ENCODE data around the gene ATG101.

ATG101 gene

DNA sequence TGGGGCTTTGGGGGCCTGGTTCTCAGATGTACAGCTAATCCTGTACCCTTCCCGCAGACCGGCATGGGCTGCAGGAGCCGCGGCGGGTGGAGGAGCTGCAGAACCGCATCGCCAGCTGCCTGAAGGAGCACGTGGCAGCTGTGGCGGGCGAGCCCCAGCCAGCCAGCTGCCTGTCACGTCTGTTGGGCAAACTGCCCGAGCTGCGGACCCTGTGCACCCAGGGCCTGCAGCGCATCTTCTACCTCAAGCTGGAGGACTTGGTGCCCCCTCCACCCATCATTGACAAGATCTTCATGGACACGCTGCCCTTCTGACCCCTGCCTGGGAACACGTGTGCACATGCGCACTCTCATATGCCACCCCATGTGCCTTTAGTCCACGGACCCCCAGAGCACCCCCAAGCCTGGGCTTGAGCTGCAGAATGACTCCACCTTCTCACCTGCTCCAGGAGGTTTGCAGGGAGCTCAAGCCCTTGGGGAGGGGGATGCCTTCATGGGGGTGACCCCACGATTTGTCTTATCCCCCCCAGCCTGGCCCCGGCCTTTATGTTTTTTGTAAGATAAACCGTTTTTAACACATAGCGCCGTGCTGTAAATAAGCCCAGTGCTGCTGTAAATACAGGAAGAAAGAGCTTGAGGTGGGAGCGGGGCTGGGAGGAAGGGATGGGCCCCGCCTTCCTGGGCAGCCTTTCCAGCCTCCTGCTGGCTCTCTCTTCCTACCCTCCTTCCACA lies 11.0 kb upstream of the ATG101 start:
- DNase-seq (ENCODE audit: low read depth, low spot score): no peak
- TF ChIP-seq POLR2AphosphoS5 (IDR thresholded peaks at IDR 0.05; ENCODE audit: borderline replicate concordance, low read depth, low read length) (no peak), EZH2 (IDR thresholded peaks at IDR 0.05) (no peak), FOXP2 (optimal IDR thresholded peaks at IDR 0.05; ENCODE audit: control extremely low read depth, extremely low read length, insufficient read depth) (no peak)
- H3K27ac ChIP-seq: no peak overlapping the region
- H3K9ac ChIP-seq (ENCODE audit: insufficient read length): no peak overlapping the region
- no peak overlapping the region for H3K4me3 ChIP-seq
- H3K36me3 ChIP-seq (ENCODE audit: insufficient read depth, low read length): peaks cover 4% of the 10 kb centered on the region; the same call in 1 of the 2 replicates
- H3K9me3 ChIP-seq (ENCODE audit: low read depth, low read length): no peaks in the 10 kb centered on the region

DNA sequence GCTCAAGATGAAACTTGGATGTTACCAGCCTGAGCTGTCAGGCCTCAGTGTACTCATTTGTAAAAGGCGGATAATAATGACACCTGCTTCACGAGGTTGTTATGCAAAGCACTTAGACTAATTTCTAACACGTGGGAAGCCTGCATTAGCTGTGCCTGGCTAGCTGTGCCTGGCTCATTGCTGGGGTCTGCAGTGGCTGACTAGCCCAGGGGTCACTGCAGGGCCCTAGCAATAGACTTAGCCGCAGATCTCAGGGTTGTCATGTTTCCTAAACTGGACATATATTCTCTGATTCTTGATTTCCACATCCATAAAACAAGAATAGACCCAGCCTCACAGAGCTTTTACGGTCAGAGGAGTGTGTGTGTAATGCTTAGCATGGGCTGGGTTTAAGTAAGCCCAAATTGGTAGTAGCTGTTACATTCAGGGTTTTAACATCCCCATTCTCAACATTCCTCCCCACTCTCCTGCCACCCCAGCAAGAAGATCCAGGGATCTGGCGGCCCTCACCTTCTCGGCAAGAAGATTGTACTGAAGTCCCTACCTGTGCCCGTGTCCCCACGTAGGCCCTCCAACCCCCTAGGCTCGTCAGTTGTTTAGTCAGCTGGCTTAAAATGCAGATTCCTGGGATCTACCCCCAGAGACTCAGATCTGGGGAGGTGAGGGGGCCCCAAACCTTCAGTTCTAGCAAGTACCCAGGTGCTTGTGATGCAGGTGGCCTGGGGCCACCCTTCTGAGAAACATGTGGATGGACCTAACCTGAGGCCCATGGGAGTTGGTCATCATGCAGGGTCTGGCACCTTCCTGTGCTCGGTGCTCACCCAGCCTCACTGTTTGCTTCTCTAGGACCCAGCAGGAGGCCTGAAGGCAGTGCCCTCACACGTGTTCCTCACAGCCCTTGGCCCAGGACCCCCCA lies 9.9 kb upstream of the ATG101 start:
- no peak overlapping the region for H3K9ac ChIP-seq (ENCODE audit: insufficient read length)
- H3K4me3 ChIP-seq: no peak overlapping the region
- peaks cover 4% of the 10 kb centered on the region; the same call in 1 of the 2 replicates for H3K36me3 ChIP-seq (ENCODE audit: insufficient read depth, low read length)
- TF ChIP-seq POLR2AphosphoS5 (IDR thresholded peaks at IDR 0.05; ENCODE audit: borderline replicate concordance, low read depth, low read length) (no peak), EZH2 (IDR thresholded peaks at IDR 0.05) (no peak), FOXP2 (optimal IDR thresholded peaks at IDR 0.05; ENCODE audit: control extremely low read depth, extremely low read length, insufficient read depth) (no peak)
- DNase-seq (ENCODE audit: low read depth, low spot score): no peak
- H3K9me3 ChIP-seq (ENCODE audit: low read depth, low read length): no peaks in the 10 kb centered on the region
- no peak overlapping the region for H3K27ac ChIP-seq

DNA sequence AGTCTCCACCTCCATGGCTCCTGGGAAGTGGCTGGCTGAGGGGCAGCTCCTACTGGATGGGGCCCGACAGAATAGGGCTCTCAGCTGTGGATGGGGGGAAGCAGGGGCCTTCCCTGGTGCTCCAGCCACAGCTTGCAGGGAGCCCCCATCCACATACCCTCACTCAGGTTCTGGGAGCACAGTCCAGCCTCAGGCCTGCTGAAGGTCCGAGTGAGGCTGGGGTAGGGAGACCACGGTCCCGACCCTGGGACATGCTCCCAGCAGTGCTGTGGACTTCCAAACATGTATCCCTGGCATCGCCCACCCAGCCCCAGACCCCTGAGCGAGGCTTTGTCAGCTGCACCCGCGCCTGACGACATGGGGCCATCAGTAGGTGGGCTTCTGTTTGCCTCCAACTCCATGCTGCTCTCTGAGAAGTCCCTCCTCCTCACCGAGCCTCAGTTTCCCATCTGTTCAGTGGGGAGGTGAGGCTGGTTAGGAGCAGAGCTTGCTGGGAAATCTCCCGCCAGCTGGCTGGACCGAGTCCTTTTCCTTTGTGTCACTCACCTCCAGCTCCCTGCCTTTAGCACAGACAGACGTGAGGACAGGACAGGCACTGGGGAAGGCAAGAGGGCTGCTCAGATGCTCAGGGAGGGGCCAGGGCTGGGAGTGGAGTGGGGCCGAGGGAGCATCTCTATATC lies 9.1 kb upstream of the ATG101 start:
- no peak for DNase-seq (ENCODE audit: low read depth, low spot score)
- H3K4me3 ChIP-seq: no peak overlapping the region
- H3K27ac ChIP-seq: no peak overlapping the region
- no peak for TF ChIP-seq EZH2 (IDR thresholded peaks at IDR 0.05)
- no peak for TF ChIP-seq POLR2AphosphoS5 (IDR thresholded peaks at IDR 0.05; ENCODE audit: borderline replicate concordance, low read depth, low read length)
- no peak for TF ChIP-seq FOXP2 (optimal IDR thresholded peaks at IDR 0.05; ENCODE audit: control extremely low read depth, extremely low read length, insufficient read depth)
- peaks cover 4% of the 10 kb centered on the region; the same call in 1 of the 2 replicates for H3K36me3 ChIP-seq (ENCODE audit: insufficient read depth, low read length)
- H3K9me3 ChIP-seq (ENCODE audit: low read depth, low read length): no peaks in the 10 kb centered on the region
- H3K9ac ChIP-seq (ENCODE audit: insufficient read length): no peak overlapping the region

DNA sequence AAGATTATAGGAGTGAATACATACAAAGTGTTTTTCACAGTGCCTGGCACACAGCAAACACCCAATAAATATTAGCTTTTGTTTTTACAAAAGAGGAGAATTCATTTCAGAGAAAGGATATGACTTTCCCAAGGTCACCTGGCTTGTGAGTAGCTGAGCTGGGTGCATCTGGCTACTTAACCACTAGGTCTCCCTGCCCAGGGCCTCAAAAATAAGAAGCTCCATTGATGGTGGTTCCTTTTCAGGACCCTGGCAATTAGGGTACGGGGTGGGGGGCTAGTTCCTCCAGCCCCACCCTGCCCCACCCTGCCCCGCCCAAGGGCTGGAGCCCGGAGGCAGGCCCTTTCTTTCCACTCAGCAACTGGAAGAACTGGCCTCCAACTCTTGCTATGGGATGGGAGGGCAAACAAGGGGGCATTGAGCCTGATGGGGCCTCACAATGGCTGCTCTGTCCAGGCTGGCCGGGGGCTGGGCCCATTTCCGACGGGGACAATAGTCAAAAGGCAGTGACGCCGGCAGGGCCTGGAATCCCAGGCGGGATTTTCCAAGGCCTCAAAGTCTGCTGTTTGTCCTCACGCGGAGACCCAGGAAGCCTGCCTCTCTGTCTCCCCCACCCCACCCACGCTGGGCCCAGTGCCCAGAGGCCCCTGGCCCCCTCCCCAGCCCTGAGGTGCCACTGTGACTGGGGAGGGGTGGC lies 8.2 kb upstream of the ATG101 start:
- no peak for DNase-seq (ENCODE audit: low read depth, low spot score)
- no peak for TF ChIP-seq POLR2AphosphoS5 (IDR thresholded peaks at IDR 0.05; ENCODE audit: borderline replicate concordance, low read depth, low read length)
- TF ChIP-seq EZH2 (IDR thresholded peaks at IDR 0.05): no peak
- no peak for TF ChIP-seq FOXP2 (optimal IDR thresholded peaks at IDR 0.05; ENCODE audit: control extremely low read depth, extremely low read length, insufficient read depth)
- no peak overlapping the region for H3K27ac ChIP-seq
- no peaks in the 10 kb centered on the region for H3K9me3 ChIP-seq (ENCODE audit: low read depth, low read length)
- peaks cover 4% of the 10 kb centered on the region; the same call in 1 of the 2 replicates for H3K36me3 ChIP-seq (ENCODE audit: insufficient read depth, low read length)
- no peak overlapping the region for H3K9ac ChIP-seq (ENCODE audit: insufficient read length)
- H3K4me3 ChIP-seq: no peak overlapping the region

DNA sequence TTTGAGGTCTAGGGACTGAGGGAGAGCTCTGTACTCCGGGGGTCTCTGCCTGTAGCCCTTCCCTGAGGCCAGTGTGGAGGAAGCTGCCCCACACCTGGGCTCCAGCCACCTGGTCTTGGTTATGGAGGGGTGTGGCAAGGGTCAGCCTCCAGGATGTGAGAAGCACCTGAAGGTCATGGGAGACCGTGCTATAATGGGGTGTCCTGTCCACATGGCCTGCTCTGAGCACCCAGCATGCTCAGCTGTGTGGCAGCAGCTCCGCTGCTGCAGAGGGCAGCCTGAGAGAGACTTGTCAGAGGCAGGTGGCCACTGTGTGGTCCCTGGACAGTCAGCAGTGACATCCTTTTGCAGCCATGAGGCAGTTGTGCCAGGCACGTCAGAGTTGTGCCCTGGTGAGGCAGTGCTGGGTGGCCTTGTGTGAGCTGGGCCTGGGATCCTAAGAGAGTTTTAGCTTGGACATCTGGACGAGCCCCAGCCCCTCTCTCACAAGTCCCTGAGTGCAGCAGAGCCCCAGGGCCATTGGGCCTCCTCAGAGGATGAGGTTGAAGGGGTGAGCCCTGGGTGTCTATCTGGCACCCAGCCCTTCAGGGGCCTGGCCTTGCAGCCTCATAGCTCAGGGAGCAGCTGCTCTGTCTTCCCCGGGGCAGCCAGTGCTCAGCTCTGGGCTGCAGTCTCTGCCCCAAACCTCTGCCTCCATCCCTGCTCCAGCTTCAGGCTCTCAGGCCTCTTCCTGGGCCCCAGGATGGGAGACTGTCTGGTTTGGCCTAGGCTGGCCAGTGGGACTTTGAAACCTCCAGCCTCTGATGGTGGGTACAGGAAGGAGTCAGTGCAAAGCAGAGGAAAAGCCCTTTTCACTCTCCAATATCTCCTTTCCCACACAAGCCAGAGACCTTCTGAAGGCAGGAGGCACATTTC lies 7.4 kb upstream of the ATG101 start:
- H3K36me3 ChIP-seq (ENCODE audit: insufficient read depth, low read length): no peaks in the 10 kb centered on the region; the same call in 1 of the 2 replicates
- TF ChIP-seq EZH2 (IDR thresholded peaks at IDR 0.05) (no peak), FOXP2 (optimal IDR thresholded peaks at IDR 0.05; ENCODE audit: control extremely low read depth, extremely low read length, insufficient read depth) (no peak), POLR2AphosphoS5 (IDR thresholded peaks at IDR 0.05; ENCODE audit: borderline replicate concordance, low read depth, low read length) (no peak)
- DNase-seq (ENCODE audit: low read depth, low spot score): no peak
- no peak overlapping the region for H3K4me3 ChIP-seq
- H3K27ac ChIP-seq: no peak overlapping the region
- no peak overlapping the region for H3K9ac ChIP-seq (ENCODE audit: insufficient read length)
- no peaks in the 10 kb centered on the region for H3K9me3 ChIP-seq (ENCODE audit: low read depth, low read length)

DNA sequence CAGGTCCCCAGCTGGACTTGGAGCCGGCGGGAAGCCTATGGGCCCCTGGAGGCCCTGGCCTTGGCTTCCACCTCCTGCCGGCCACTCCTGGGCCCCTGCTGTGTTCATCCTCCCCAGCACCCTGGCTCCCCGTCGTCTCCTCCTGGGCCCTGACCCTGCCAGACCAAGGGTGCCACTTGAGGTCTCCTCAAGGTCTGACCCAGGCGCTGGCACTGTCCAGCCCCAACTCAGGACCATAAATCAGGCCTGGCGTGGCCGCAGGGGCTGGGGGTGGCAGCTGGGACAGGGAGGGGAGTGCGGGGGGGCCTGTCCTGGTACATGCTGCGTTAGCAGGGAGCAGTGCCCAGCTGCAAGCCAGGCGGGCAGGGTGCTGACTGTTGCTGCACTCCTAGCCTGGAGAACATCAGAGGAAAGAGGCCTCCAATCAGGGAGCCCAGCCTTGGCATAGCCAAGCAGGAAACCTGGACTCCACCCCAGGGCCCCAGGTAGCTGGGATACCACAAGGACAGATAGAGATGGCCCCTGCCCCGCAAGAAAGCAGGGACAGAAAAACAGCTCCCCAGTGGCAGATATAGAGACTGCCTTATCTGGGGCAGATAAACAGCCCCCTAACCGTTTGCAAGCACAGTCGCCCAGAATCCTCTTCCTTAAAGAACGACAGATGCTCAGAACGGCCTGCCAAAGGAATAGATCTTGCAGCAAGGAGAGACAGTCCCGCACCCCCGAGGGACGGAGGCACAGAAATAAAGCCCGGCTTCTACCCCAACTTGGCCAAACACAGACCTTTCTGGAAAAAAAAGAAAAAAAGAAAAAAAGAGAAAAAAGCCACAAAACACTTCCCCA lies 6.5 kb upstream of the ATG101 start:
- no peak overlapping the region for H3K27ac ChIP-seq
- H3K4me3 ChIP-seq: no peak overlapping the region
- no peak overlapping the region for H3K9ac ChIP-seq (ENCODE audit: insufficient read length)
- no peaks in the 10 kb centered on the region for H3K9me3 ChIP-seq (ENCODE audit: low read depth, low read length)
- no peaks in the 10 kb centered on the region; the same call in 1 of the 2 replicates for H3K36me3 ChIP-seq (ENCODE audit: insufficient read depth, low read length)
- TF ChIP-seq POLR2AphosphoS5 (IDR thresholded peaks at IDR 0.05; ENCODE audit: borderline replicate concordance, low read depth, low read length) (no peak), FOXP2 (optimal IDR thresholded peaks at IDR 0.05; ENCODE audit: control extremely low read depth, extremely low read length, insufficient read depth) (no peak), EZH2 (IDR thresholded peaks at IDR 0.05) (no peak)
- no peak for DNase-seq (ENCODE audit: low read depth, low spot score)
